GM10266 (cell line): ENCODE data around the gene EYA2.

Experiments used
- DNase-seq: peaks from one replicate; pipeline ENCODE4 v3.0.0; 2012; ENCODE audit errors: extremely low spot score
- TF ChIP-seq, protein P1 (sequence below): IDR thresholded peaks from 2 replicates; pipeline ENCODE4 v1.5.1; 2012; ENCODE audit warnings: mild to moderate bottlenecking, low read depth; ENCODE audit not compliant: control insufficient read depth, insufficient read depth; ENCODE audit errors: missing control alignments

EYA2 gene

DNA sequence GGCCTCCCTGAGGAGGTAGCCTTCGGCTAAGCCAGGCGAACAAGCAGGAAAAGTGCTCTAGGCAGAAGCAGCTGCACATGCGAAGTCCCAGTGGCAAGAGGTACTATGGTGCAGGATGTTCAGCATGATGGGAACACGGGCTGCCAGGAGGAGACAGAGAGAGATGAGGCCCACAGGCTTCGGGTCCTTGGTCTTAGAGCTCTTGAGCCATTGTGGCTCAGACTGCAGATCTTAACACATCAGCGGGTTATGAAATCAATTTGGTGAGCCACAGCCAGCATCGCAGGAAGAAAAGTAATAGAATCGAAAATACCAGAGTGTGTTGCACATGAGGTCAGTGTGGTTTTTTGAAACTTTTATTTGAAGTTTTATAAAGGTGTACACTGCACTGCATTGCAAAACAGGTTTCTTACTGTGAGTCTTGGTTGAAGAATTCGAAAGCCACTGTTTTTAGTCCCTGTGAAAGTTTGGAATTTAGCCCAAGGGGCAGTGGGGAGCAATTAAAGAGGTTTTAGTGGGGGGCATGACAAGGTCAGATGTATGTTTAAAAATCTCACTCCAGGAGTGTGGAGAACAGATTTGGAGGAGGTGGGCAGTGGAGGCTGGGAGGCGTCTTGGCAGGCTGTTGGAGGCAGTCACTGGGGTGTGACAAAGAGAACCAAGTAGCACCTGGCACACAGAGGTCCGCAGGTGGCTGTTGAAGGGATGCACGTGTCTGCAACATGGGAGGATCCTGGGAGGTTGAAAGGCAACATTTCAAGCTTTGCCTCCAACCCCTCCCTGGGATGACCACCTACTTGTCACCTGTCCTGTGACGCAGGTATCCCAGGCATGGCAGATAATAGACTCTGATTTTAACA is 69.3 kb downstream of the EYA2 start:
- no peak for DNase-seq

DNA sequence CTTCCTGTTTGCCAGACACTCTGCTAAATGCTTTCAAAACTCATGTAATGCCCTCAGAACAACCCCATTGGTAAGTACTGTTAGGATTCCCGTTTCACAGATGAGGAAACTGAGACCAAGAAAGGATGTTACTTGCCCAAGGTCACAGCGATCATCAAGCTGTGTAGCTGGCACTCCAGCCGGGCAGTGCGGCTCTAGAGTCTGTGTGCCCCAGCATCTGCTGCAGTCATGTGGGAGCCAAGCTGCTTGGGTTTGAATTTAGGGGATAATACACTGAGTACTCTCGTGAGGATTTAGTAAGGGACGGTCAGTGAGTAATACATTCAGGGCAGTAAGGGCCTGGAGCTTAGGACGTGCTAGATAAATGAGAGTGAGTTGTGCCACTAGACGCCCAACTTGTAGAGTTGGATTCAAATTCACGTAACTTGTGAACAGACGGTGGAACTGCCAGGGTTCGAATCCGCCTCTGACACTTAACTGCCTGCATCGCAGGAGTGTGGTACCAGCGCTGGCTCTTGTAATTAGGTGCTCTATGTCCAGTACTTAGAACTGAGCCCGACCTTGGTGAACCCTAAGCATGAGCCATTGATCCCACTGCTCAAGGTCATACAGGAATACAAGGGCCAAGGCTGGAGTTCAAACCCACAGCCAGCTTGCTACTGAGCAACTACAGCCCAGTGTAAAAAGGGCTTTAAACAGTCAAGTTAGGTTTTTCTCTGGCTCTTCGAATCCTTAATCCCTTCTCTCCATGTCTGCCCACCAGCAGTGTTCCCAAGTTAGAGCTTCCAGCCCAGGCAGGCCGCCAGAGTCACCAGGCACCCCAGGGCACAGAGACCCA is 70.2 kb downstream of the EYA2 start:
- no peak for DNase-seq

More for the DNA sequence above, 69.3 kb downstream of the EYA2 start:
- TF ChIP-seq, protein P1, sequence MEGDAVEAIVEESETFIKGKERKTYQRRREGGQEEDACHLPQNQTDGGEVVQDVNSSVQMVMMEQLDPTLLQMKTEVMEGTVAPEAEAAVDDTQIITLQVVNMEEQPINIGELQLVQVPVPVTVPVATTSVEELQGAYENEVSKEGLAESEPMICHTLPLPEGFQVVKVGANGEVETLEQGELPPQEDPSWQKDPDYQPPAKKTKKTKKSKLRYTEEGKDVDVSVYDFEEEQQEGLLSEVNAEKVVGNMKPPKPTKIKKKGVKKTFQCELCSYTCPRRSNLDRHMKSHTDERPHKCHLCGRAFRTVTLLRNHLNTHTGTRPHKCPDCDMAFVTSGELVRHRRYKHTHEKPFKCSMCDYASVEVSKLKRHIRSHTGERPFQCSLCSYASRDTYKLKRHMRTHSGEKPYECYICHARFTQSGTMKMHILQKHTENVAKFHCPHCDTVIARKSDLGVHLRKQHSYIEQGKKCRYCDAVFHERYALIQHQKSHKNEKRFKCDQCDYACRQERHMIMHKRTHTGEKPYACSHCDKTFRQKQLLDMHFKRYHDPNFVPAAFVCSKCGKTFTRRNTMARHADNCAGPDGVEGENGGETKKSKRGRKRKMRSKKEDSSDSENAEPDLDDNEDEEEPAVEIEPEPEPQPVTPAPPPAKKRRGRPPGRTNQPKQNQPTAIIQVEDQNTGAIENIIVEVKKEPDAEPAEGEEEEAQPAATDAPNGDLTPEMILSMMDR = no peak

DNA sequence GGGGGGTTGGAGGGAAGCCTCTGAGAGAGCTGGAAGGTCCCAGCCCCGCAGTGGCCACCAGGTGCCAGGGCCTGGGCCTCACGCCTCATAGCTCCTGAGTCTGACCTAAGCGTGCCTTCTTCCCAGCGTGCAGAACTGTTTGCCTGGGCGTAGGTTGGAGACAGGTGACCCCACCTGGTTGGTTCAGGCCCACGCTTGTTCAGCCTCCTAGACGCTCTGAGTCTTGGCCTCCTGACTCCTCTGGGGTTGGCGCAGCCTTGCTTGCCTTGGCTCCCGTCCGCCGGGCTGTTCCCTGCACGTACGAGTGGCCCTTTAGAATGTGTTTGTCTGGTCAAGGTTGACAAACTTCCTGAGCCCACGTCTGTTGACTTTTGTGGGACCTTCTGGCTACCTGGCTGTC is 70.8 kb downstream of the EYA2 start:
- TF ChIP-seq, protein P1 = no peak
- no peak for DNase-seq

More for the DNA sequence above, 70.2 kb downstream of the EYA2 start:
- TF ChIP-seq, protein P1 = no peak

DNA sequence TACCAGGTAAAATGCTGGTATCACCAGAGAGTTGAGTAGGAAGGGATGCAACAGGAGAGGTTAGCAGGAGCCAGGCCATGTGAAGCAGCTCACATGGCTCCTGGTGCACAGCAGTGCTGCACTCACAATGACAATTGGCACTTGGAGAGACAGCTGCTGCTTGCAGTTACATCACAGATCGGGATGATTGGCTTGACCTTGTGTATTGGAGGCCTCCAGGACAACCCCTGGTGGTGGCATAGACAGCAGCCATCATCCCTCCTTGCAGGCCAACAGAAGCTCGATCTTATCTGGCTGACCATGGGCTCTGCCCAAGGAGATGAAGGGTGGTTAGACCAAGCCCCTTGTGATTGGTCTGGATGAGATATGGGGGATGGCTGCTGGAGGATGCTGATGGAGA is 73.0 kb downstream of the EYA2 start:
- TF ChIP-seq, protein P1 = no peak
- no peak for DNase-seq

DNA sequence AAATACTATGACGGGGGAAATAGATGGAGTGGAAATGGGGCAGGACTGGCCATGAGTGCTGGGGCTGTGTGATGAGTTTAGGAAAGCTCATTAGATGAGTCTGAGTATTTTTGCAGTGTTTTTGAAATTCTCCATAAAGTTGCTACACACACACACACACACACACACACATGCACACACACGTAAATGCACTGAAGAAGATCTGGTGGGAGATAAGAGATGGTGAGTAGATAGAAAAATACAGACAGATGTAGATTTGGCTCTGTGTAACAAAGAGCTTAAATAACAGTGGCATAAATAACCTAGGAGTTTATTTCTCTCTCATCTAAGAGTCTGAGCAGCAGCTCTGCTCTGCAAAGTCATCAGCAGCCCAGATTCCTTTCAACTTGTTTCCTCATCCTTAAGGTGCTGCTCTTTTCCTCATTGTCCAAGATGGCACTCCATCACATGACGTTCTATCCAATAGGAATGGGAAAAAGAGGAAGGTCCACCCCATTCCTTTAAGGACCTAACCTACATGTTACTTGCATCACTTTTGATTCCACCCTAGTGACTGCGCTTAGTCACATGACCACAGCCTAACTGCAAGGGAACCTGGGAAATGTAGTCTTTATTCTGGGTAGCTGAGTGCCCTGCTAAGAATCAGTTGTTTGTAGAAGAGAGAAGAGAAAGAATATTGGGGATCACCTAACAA is 76.4 kb downstream of the EYA2 start:
- TF ChIP-seq, protein P1 = no peak
- DNase-seq = no peak

DNA sequence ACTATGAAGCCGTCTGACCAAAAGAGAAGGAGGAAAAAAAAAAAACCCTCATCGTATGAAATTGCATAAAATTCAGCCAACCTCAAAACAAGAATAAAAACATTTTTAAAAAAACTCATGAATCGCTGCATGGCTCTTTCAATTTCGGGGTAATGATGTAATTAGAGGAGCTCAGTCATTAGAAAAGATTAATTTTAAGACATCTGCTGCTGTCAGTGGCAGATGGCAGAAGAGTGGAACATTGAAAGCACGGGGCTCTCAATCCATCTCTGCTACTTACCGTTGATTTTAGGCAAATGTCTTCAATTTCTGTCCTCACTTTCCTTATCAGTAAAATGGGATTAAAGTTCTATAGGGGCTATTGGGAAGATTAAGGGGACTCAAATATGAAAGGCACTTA is 79.1 kb downstream of the EYA2 start:
- DNase-seq = no peak
- TF ChIP-seq, protein P1 = no peak
